ENCODE results near the gene POLR2L. TPM values are rescaled to one million over a fixed set of nuclear protein-coding genes. Genes with fewer than 3 reads are reported as not detected.

Gene POLR2L
- total and polyA plus RNA-seq, 2 of the 13 experiments (the other 11 are each of a cell fraction or from before 2014, with no cell fraction given) = 104 to 114 TPM

- in situ Hi-C loops (cut with HindIII; ENCODE audit: extremely low pct_ligation_motif_present, low pct_unique_long_range_greater_than_20kb) = no loop called here
- Histone ChIP-seq H3K9ac (ENCODE audit: insufficient read depth, low read depth, low read length) (no peak overlapping the region), H3K9me3 (ENCODE audit: low read length) (no peaks in the 10 kb centered on the region), H3K27me3 (ENCODE audit: control insufficient read depth in 1 of 2, insufficient read depth in 2 of 2, low read length in 2 of 2) (no peaks in the 10 kb centered on the region), H4K20me1 (ENCODE audit: insufficient read depth, low read length) (no peaks in the 10 kb centered on the region), H3K79me2 (ENCODE audit: insufficient read depth, low read length) (no peaks in the 10 kb centered on the region), H2AFZ (ENCODE audit: low read length) (no peak overlapping the region), H3K4me1 (ENCODE audit: insufficient read depth, low read length) (0 out of 2 replicates have a peak, but pooled peaks cover 8% of the 10 kb centered on the region), H3K36me3 (replicated peaks in 1 of 2; ENCODE audit: control insufficient read depth in 1 of 2, insufficient read depth in 2 of 2, low read length in 2 of 2) (peaks cover 3 to 6% of the 10 kb centered on the region in 2 experiments; a peak in 2 of 5 replicates), H3K4me2 (ENCODE audit: low read depth, low read length) (no peak overlapping the region), H3K27ac (ENCODE audit: extremely low read length, insufficient read depth, low read length) (no peak overlapping the region), H3K4me3 (replicated peaks in 1 of 3; ENCODE audit: insufficient read depth in 1 of 3, low read depth in 2 of 3, low read length in 3 of 3) (no peak overlapping the region)
- 89% methylated on average over 24 of the region's 41 CpGs for WGBS (ENCODE audit: low lambda C conversion rate)
- ChIA-PET POLR2A (interaction anchor here (1.0 kb wide), 1 partner anchor 624 kb away, joined by 3 read pairs; no protein-coding TSS in a partner anchor), CTCF (ENCODE audit: low intra/inter-chr PET ratio, low total read pairs) (no interaction called here)
- DNase-seq (ENCODE audit: low spot score) (no peak), ATAC-seq (no peak), FAIRE-seq (no peak)
- TF ChIP-seq AKAP8 (CRISPR knock-in tag; IDR thresholded peaks at IDR 0.05) = peak; percentile 78; the same call in 1 of the 2 replicates
- TF ChIP-seq PATZ1 (CRISPR knock-in tag; IDR thresholded peaks at IDR 0.05) = peak; percentile 48; the same call in 1 of the 2 replicates
- TF ChIP-seq ZNF878 (CRISPR knock-in tag; IDR thresholded peaks at IDR 0.05) = no peak
- 0 out of 4 replicates have a peak, but pooled peaks of 1 of the 2 experiments have one; percentile 36 for TF ChIP-seq POLR2A (IDR thresholded peaks at IDR 0.05; ENCODE audit: insufficient read depth in 1 of 2, low read depth in 2 of 2, low read length in 2 of 2)
- no peak for TF ChIP-seq PRPF4 (IDR thresholded peaks at IDR 0.05; ENCODE audit: low read depth, low read length, poor library complexity, severe bottlenecking)
- TF ChIP-seq AGO2 (optimal IDR thresholded peaks at IDR 0.05; ENCODE audit: low read depth, low read length) = peak; percentile 88
- no peak for TF ChIP-seq ZNF674 (CRISPR knock-in tag; IDR thresholded peaks at IDR 0.05; ENCODE audit: low read depth)
- peak; percentile 17; the same call in 1 of the 2 replicates for TF ChIP-seq ZBTB38 (CRISPR knock-in tag; IDR thresholded peaks at IDR 0.05)
- TF ChIP-seq AGO1 (IDR thresholded peaks at IDR 0.05; ENCODE audit: low read depth, low read length, poor library complexity, severe bottlenecking) = peak; percentile 49
- no TSS peak for BruUV-seq (replicated peaks)
- intact Hi-C loops (cut with micrococcal nuclease; ENCODE audit: unreplicated experiment) = no loop called here
Measured at GRCh38 chr11:865462-866430, 23.4 kb upstream of the POLR2L start.
